Mesenchymal stem cell (in vitro differentiated cells and primary cell): Measurements from ENCODE around the gene SMC1A. TPM values are rescaled to one million over a fixed set of nuclear protein-coding genes. Genes with fewer than 3 reads are reported as not detected.
"Not testable (repeated sequence)": the region's sequence is repeated elsewhere in the genome, so short reads cannot be mapped to it uniquely, and the experiment has no call there.

ENCODE experiments used
- DNase-seq: peaks from one replicate; pipeline ENCODE4 v3.0.0-alpha.2; 2013
- H2AFZ ChIP-seq: one replicate; pipeline ENCODE4 v1.6.1; 2013; ENCODE audit warnings: low read depth, mild to moderate bottlenecking, control low read depth, inconsistent platforms, low read length, moderate library complexity
- H2AK5ac ChIP-seq: 2 replicates; pipeline ENCODE4 v1.6.1; 2013; ENCODE audit warnings: low read length, moderate library complexity, mild to moderate bottlenecking, inconsistent platforms; ENCODE audit not compliant: severe bottlenecking
- H2BK120ac ChIP-seq: one replicate; pipeline ENCODE4 v1.6.1; 2013; ENCODE audit warnings: low read depth, mild to moderate bottlenecking, inconsistent platforms, low read length, moderate library complexity
- H2BK12ac ChIP-seq, 2 experiments: one replicate each; pipeline ENCODE4 v1.6.1; 2013; ENCODE audit warnings: inconsistent platforms in 2 of 2, low read length in 2 of 2, mild to moderate bottlenecking in 2 of 2, moderate library complexity in 2 of 2, control low read depth in 1 of 2
- H2BK15ac ChIP-seq: one replicate; pipeline ENCODE4 v1.6.1; 2013; ENCODE audit warnings: mild to moderate bottlenecking, low read depth, inconsistent platforms; ENCODE audit not compliant: poor library complexity, severe bottlenecking
- H2BK5ac ChIP-seq: 2 replicates; pipeline ENCODE4 v1.6.1; 2013; ENCODE audit warnings: low read depth, mild to moderate bottlenecking, low read length, control low read depth, inconsistent platforms; ENCODE audit not compliant: poor library complexity, severe bottlenecking
- H3K14ac ChIP-seq, 2 experiments: one replicate each; pipeline ENCODE4 v1.6.1; 2013; ENCODE audit warnings: inconsistent platforms in 2 of 2, low read length in 2 of 2, control low read depth in 1 of 2, mild to moderate bottlenecking in 1 of 2, moderate library complexity in 1 of 2
- H3K18ac ChIP-seq, 2 experiments: one replicate each; pipeline ENCODE4 v1.6.1; 2013; ENCODE audit warnings: inconsistent platforms in 2 of 2, low read length in 2 of 2, control low read depth in 1 of 2, low read depth in 1 of 2, mild to moderate bottlenecking in 1 of 2
- H3K23ac ChIP-seq, 2 experiments: one replicate each; pipeline ENCODE4 v1.6.1; 2013; ENCODE audit warnings: inconsistent platforms in 2 of 2, low read length in 2 of 2, mild to moderate bottlenecking in 2 of 2, moderate library complexity in 2 of 2, control low read depth in 1 of 2
- H3K27ac ChIP-seq: 2 replicates; pipeline ENCODE4 v1.5.1; 2013; ENCODE audit warnings: mild to moderate bottlenecking, moderate library complexity, low read length, control low read depth, inconsistent platforms; ENCODE audit not compliant: poor library complexity, severe bottlenecking
- H3K27me3 ChIP-seq, 2 experiments: 2 replicates each; pipeline versions ENCODE4 v1.6.1 to v1.7.0; 2013; ENCODE audit warnings: low read length in 2 of 2, mild to moderate bottlenecking in 2 of 2, moderate library complexity in 2 of 2, control low read depth in 1 of 2, inconsistent platforms in 1 of 2; ENCODE audit not compliant: control insufficient read depth in 1 of 2, insufficient read depth in 1 of 2
- H3K36me3 ChIP-seq, 2 experiments: 2 replicates each; pipeline versions ENCODE4 v1.6.1 to v1.7.0; 2013; ENCODE audit warnings: low read length in 2 of 2, control low read depth in 1 of 2, inconsistent platforms in 1 of 2, low read depth in 1 of 2, mild to moderate bottlenecking in 1 of 2; ENCODE audit not compliant: insufficient read depth in 2 of 2, control insufficient read depth in 1 of 2
- H3K4ac ChIP-seq, 2 experiments: one replicate each; pipeline ENCODE4 v1.6.1; 2013; ENCODE audit warnings: inconsistent platforms in 2 of 2, low read length in 2 of 2, mild to moderate bottlenecking in 2 of 2, moderate library complexity in 2 of 2, control low read depth in 1 of 2, low read depth in 1 of 2
- H3K4me1 ChIP-seq: 2 replicates; pipeline ENCODE4 v1.6.1; 2013; ENCODE audit warnings: low read depth, low read length, control low read depth; ENCODE audit not compliant: control insufficient read depth, insufficient read depth
- H3K4me2 ChIP-seq: 2 replicates; pipeline ENCODE4 v1.6.1; 2013; ENCODE audit warnings: low read length, mild to moderate bottlenecking, inconsistent platforms; ENCODE audit not compliant: poor library complexity, severe bottlenecking
- H3K4me3 ChIP-seq, 2 experiments: 2 replicates each; pipeline versions ENCODE4 v1.5.1 to v1.7.0; 2013; ENCODE audit warnings: low read length in 2 of 2, mild to moderate bottlenecking in 2 of 2, control low read depth in 1 of 2, low read depth in 1 of 2; ENCODE audit not compliant: insufficient read depth in 1 of 2
- H3K79me1 ChIP-seq: replicated peaks from 2 replicates; pipeline ENCODE4 v1.6.1; 2013; ENCODE audit warnings: mild to moderate bottlenecking, control low read depth, low read length, inconsistent platforms; ENCODE audit not compliant: poor library complexity, severe bottlenecking
- H3K9ac ChIP-seq: 2 replicates; pipeline ENCODE4 v1.7.0; 2013; ENCODE audit warnings: mild to moderate bottlenecking, low read length, moderate library complexity
- H3K9me3 ChIP-seq: 2 replicates; pipeline ENCODE4 v1.7.0; 2013; ENCODE audit warnings: mild to moderate bottlenecking, low read length; ENCODE audit not compliant: control insufficient read depth
- H4K8ac ChIP-seq: one replicate; pipeline ENCODE4 v1.6.1; 2013; ENCODE audit warnings: inconsistent platforms, mild to moderate bottlenecking, low read length, moderate library complexity
- H4K91ac ChIP-seq: one replicate; pipeline ENCODE4 v1.6.1; 2013; ENCODE audit warnings: mild to moderate bottlenecking, low read length, inconsistent platforms
- WGBS: methylation state at CpG from one replicate; pipeline ENCODE4 v1.1.7; 2013; ENCODE audit warnings: mixed read lengths; 5-methylcytosine and 5-hydroxymethylcytosine counted together
- polyA plus RNA-seq, 2 experiments: library from polyadenylated mRNA; stranded (reverse); fragments of 200-250 nt; gene quantifications; one replicate each; pipeline ENCODE4 v1.2.3, GENCODE V29; 2013

SMC1A gene
- 18.8 TPM for polyA plus RNA-seq (2013, experiment 1 of 2)
- polyA plus RNA-seq (2013, experiment 2 of 2), result 18.6 TPM

GRCh38 chrX:53422086-53422860, at the start of gene SMC1A:
Gene SMC1A (minus strand): TSS chrX:53422654. CDS start chrX:53422600, 54 bp downstream.
- peak within 1 kb of the TSS; percentile 54 for H4K8ac ChIP-seq
- H2BK12ac ChIP-seq, result no peak within 1 kb of the TSS
- peak within 1 kb of the TSS in 1 of 2 experiments; percentile 48 for H3K14ac ChIP-seq
- H3K9me3 ChIP-seq, result no peaks in the 10 kb centered on the region
- under 1% methylated on average over 47 of the region's 75 CpGs for WGBS
- H2AFZ ChIP-seq, result peak within 1 kb of the TSS; percentile 85
- no peak within 1 kb of the TSS for H2BK120ac ChIP-seq
- H3K18ac ChIP-seq, result peak within 1 kb of the TSS; percentile 54 to 87
- peak within 1 kb of the TSS; percentile 23 for H2BK15ac ChIP-seq
- DNase-seq, result peak; percentile 97
- peaks cover 0 to 3% of the 10 kb centered on the region in 2 experiments for H3K36me3 ChIP-seq
- peak within 1 kb of the TSS; percentile 93 for H3K27ac ChIP-seq
- peak within 1 kb of the TSS; percentile 39 for H4K91ac ChIP-seq
- peak within 1 kb of the TSS; percentile 68 to 89 for H3K4me3 ChIP-seq
- H2AK5ac ChIP-seq, result no peak within 1 kb of the TSS
- no peaks in the 10 kb centered on the region for H3K79me1 ChIP-seq
- peak within 1 kb of the TSS; percentile 99 for H3K9ac ChIP-seq
- peak within 1 kb of the TSS; percentile 44 for H2BK5ac ChIP-seq
- H3K23ac ChIP-seq, result no peak within 1 kb of the TSS
- peak within 1 kb of the TSS in 1 of 2 experiments; percentile 69 for H3K4ac ChIP-seq
- peaks cover 5% of the 10 kb centered on the region for H3K4me1 ChIP-seq
- peak within 1 kb of the TSS; percentile 95 for H3K4me2 ChIP-seq
- H3K27me3 ChIP-seq, result peaks cover 0 to 3% of the 10 kb centered on the region in 2 experiments

GRCh38 chrX:53471346-53471745, 48.9 kb upstream of the SMC1A start:
- Histone ChIP-seq H3K4me2 (no peak overlapping the region), H3K14ac (no peak overlapping the region), H3K79me1 (no peaks in the 10 kb centered on the region), H3K4ac (no peak overlapping the region), H2BK5ac (no peak overlapping the region), H4K8ac (no peak overlapping the region), H2AK5ac (no peak overlapping the region), H2AFZ (no peak overlapping the region), H4K91ac (no peak overlapping the region), H3K4me3 (no peak overlapping the region), H3K18ac (no peak overlapping the region), H3K9ac (no peak overlapping the region), H3K27ac (no peak overlapping the region), H3K4me1 (no peaks in the 10 kb centered on the region), H2BK12ac (no peak overlapping the region), H3K27me3 (peaks cover 15 to 50% of the 10 kb centered on the region in 2 experiments), H3K36me3 (no peaks in the 10 kb centered on the region), H2BK15ac (no peak overlapping the region), H2BK120ac (no peak overlapping the region), H3K9me3 (no peaks in the 10 kb centered on the region), H3K23ac (no peak overlapping the region)
- DNase-seq, result no peak
- 70% methylated on average over 1 of the region's 3 CpGs for WGBS

- H3K14ac ChIP-seq, H3K9ac ChIP-seq, H3K23ac ChIP-seq, DNase-seq, H3K4me1 ChIP-seq, H2AK5ac ChIP-seq, H3K27ac ChIP-seq, H2BK15ac ChIP-seq, H4K8ac ChIP-seq, H3K9me3 ChIP-seq, H3K79me1 ChIP-seq, H3K4me2 ChIP-seq, H3K36me3 ChIP-seq, H2BK12ac ChIP-seq, H3K4me3 ChIP-seq, H4K91ac ChIP-seq, H2AFZ ChIP-seq, H2BK5ac ChIP-seq, H3K4ac ChIP-seq, H3K18ac ChIP-seq, H2BK120ac ChIP-seq: not testable (repeated sequence)
- peaks cover 10 to 47% of the 10 kb centered on the region in 2 experiments for H3K27me3 ChIP-seq
- 79% methylated on average over 2 of the region's 3 CpGs for WGBS
Observed at GRCh38 chrX:53468659-53469058, 46.2 kb upstream of the SMC1A start.

- Histone ChIP-seq H3K4me1 (no peaks in the 10 kb centered on the region), H3K27me3 (peaks cover 0 to 27% of the 10 kb centered on the region in 2 experiments), H2BK120ac (no peak overlapping the region), H2AK5ac (no peak overlapping the region), H3K4me3 (no peak overlapping the region), H3K36me3 (no peaks in the 10 kb centered on the region), H2BK15ac (no peak overlapping the region), H2AFZ (no peak overlapping the region), H3K18ac (no peak overlapping the region), H3K27ac (no peak overlapping the region), H3K23ac (no peak overlapping the region), H2BK5ac (no peak overlapping the region), H2BK12ac (no peak overlapping the region), H3K79me1 (no peaks in the 10 kb centered on the region), H3K14ac (no peak overlapping the region), H3K9me3 (no peaks in the 10 kb centered on the region), H3K4ac (no peak overlapping the region), H4K91ac (no peak overlapping the region), H3K4me2 (no peak overlapping the region), H3K9ac (peak overlapping the region; percentile 37), H4K8ac (no peak overlapping the region)
- no peak for DNase-seq
- 46% methylated on average over 2 of the region's 5 CpGs for WGBS
Observed at GRCh38 chrX:53458082-53458481, 35.6 kb upstream of the SMC1A start.
